ENCODE results near the gene CCDC74A.

DNA sequence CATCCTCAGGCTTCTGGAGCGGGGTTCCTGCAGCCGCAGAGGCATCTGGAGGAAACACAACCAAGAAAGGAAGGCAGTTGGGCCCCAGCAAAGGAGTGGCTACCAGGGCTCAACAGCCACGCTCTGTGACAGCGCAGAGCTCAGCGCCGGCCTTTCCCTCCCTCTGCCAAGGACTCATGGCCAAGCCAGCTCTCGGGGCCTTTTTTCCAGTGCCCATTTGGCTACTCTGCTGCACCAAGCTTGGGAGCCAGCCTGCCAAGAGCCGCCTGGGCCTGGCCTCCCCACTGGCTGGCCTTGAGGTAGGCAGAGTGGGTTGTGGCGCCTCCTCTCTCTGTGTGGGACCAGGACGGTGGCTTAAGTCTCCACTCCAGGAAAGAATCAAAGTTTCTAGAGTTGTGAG lies 7.2 kb upstream of the CCDC74A start:
- no peak for TF ChIP-seq POLR2AphosphoS5 (IDR thresholded peaks at IDR 0.05; ENCODE audit: low read depth, low read length)
- no peak for TF ChIP-seq TAF1 (IDR thresholded peaks at IDR 0.05; ENCODE audit: borderline replicate concordance, low read depth, low read length)

All from GM12892 (cell line).